ENCODE data around the gene RPP40.

DNA sequence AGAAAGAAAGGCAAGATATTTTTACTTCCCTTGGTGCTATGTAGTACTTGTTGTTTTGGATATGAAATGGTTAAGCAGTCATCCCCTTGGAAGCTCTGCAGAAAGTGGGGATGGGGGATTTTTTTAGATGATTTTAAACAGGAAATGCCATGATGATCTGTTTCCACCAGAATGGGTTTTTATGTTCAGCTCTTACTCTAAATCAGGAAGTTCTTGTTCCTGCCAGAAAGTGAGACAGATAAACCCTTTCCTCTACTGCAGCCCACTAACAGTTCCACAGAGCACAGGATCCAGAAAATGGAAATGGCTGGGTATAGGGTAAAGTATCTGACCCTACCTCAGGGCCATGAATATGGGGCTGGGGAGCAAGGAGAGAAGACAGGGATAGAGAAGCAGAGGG lies 49.2 kb upstream of the RPP40 start:
- TF ChIP-seq, protein P1, sequence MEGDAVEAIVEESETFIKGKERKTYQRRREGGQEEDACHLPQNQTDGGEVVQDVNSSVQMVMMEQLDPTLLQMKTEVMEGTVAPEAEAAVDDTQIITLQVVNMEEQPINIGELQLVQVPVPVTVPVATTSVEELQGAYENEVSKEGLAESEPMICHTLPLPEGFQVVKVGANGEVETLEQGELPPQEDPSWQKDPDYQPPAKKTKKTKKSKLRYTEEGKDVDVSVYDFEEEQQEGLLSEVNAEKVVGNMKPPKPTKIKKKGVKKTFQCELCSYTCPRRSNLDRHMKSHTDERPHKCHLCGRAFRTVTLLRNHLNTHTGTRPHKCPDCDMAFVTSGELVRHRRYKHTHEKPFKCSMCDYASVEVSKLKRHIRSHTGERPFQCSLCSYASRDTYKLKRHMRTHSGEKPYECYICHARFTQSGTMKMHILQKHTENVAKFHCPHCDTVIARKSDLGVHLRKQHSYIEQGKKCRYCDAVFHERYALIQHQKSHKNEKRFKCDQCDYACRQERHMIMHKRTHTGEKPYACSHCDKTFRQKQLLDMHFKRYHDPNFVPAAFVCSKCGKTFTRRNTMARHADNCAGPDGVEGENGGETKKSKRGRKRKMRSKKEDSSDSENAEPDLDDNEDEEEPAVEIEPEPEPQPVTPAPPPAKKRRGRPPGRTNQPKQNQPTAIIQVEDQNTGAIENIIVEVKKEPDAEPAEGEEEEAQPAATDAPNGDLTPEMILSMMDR (IDR thresholded peaks at IDR 0.05), result no peak
- no peak for TF ChIP-seq POLR2A (IDR thresholded peaks at IDR 0.05)
